Ramos (cell line): ENCODE data around the gene TMEM108.

Source experiments
- in situ Hi-C: fragments of 300-500 bp; cut with MboI; formaldehyde crosslinking; loops from one replicate; pipeline ENCODE4 v1.14.3; 2022; ENCODE audit warnings: low sequenced_read_pairs; ENCODE audit not compliant: unreplicated experiment

The TMEM108 gene

DNA sequence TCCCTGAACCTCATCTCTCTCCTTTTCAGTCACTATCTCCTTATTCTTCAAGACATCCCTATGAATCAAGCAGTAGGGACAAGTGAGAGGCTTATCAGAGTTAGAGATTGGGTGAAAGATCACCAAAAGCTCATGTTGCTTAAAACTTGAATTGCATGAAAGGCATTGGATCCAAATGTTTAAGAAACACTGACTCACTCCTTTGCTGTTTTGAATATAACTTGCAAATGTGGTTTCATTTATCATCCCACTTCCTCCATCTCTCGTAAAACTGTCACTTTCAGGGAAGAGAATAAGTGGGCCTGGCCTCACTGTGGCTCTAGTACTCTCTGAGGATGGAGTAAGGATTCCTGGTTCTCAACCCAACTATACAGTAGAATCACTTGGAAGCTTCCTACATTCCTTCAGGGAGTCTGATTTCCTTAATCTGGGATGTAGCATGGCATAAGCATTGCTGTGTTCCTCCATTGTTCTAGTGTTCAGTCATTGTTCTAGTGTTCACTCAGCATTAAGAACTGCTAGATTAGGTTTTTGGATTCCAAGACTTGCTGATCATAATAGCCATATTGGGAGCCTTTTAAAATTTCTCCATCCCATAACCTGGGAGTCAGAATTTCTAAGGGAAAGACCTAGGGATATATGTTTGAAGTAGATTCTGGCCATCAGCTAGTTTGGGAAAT lies 171.8 kb downstream of the TMEM108 start:
- in situ Hi-C loops, result no loop called here

- in situ Hi-C loops, result no loop called here
These were observed 172.5 kb downstream of the TMEM108 start for GRCh38 chr3:133210656-133211055.

GRCh38 chr3:133211449-133211848 lies 173.3 kb downstream of the TMEM108 start:
- in situ Hi-C loops, result no loop called here

DNA sequence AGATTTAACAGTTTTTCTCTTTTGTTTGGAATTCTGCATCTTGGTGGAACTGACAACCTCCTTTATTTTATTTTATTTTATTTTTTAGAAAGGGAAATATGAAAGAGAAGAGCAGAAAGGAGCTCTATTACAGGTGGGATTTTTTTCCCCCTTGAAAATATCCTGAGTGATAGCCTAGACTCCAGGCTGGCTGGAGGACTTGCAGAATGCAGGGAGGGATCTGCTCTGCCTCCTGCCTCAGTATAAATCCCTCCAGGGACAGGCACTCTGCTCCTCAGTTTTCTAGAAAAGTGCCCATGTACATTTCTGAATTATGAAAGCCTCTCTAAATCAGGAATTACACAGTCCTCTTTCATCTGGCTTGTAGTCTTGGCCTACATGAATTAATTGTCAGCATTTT lies 173.7 kb downstream of the TMEM108 start:
- in situ Hi-C loops, result no loop called here

GRCh38 chr3:133213937-133214336 lies 175.7 kb downstream of the TMEM108 start:
- in situ Hi-C loops, result no loop called here

- in situ Hi-C loops, result no loop called here
These were observed 189.6 kb downstream of the TMEM108 start for GRCh38 chr3:133227813-133228212.

- in situ Hi-C loops, result no loop called here
These were observed 192.0 kb downstream of the TMEM108 start for GRCh38 chr3:133230195-133230594.

GRCh38 chr3:133236901-133237300 lies 198.7 kb downstream of the TMEM108 start:
- in situ Hi-C loops, result no loop called here

GRCh38 chr3:133237380-133237779 lies 199.2 kb downstream of the TMEM108 start:
- in situ Hi-C loops, result no loop called here

- in situ Hi-C loops, result no loop called here
These were observed 199.8 kb downstream of the TMEM108 start for GRCh38 chr3:133238015-133238414.

DNA sequence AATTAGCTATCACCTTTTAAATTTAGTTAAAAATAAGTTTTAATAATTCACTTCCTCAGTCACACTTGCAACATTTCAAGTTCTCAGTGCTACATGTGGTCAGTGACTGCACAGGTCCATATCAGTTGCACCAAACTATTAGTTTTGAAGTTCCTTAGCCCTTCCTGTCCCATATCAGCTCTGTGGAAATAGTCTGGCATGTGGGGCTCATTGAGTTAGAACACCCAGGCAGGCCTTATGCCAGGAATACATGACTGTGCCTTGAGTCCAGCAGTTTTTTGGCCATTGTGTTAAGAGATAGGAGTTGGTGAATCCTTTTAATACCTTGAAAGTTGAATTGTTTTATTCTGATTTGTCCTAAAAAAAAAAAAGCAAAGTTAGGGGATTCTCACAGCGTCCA lies 207.9 kb downstream of the TMEM108 start:
- in situ Hi-C loops, result no loop called here

- in situ Hi-C loops, result no loop called here
These were observed 208.6 kb downstream of the TMEM108 start for GRCh38 chr3:133246773-133247172.

DNA sequence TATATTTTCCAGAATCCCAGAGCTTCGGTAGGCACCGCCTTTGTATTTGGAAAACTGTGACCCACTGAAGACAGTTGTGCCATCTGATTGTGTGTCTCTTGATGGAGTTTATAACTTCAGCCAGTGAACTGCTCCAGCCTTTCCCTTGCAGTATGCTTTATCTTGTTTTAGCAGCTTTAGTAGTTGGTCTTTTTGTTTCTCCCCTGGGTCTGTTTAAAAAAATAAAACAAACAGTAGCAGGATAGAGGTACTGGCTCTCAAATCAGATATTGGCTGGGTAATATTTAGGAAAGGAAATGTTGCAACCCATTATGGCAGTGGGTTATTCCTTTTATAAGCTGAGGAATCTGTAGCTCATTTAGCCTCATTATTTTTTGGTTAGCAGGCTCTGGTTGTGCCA lies 210.2 kb downstream of the TMEM108 start:
- in situ Hi-C loops, result no loop called here

GRCh38 chr3:133249490-133249889 lies 211.3 kb downstream of the TMEM108 start:
- in situ Hi-C loops, result no loop called here

- in situ Hi-C loops, result no loop called here
These were observed 216.0 kb downstream of the TMEM108 start for GRCh38 chr3:133254151-133254550.

- in situ Hi-C loops, result no loop called here
These were observed 216.5 kb downstream of the TMEM108 start for GRCh38 chr3:133254716-133255115.

DNA sequence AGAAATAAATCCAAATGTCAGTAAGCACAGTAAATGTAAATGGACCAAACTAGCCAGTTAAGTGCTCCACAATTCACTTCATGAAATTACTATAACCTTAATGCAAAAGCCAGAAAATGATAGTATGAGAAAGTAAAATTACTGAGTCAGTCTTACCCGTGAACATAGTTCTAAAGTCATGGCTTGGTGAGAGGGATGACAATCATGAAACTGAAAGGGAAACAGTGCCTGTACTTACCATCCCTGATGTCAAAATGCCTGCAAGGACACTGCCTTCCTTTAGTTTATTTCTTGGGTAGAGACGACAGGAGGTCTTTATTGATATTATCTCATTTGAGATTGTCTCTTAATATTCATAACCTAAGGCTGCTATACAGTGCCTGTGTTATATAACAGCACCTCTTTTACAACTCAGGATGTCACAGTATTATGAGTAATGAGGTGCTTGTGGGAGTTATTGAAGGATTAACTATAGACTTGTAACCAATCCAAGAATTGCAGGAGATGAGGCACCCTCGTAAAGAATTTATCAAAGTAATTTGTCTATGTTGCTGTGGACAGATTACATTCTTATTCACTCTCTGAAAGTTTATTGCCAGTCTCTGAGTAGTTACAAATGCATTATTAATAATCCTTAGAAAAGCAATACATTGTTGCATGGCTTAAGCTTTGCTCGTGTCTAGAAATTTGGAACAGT lies 218.7 kb downstream of the TMEM108 start:
- in situ Hi-C loops, result no loop called here

- in situ Hi-C loops, result no loop called here
These were observed 220.2 kb downstream of the TMEM108 start for GRCh38 chr3:133258358-133258757.

DNA sequence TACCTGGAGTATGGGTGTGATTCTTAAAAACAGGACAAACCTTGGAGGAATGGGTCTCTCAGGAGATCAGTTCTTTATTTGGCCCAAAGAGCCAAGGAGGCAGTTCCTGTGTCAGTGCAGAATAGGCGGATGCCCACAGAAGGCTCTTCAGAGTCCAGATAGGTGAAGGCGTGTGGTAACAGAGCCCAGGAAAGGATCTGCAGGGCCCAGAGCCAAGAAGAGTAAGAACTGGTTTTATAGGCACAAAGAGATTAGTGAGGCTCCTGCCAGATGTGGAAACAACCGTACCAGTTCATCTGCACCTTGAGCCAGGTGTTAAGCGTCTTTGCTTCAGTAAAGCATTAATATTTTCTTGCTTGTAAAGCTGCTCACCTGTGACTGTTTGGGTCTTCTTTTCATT lies 221.6 kb downstream of the TMEM108 start:
- in situ Hi-C loops, result no loop called here

- in situ Hi-C loops, result no loop called here
These were observed 224.1 kb downstream of the TMEM108 start for GRCh38 chr3:133262333-133262732.

DNA sequence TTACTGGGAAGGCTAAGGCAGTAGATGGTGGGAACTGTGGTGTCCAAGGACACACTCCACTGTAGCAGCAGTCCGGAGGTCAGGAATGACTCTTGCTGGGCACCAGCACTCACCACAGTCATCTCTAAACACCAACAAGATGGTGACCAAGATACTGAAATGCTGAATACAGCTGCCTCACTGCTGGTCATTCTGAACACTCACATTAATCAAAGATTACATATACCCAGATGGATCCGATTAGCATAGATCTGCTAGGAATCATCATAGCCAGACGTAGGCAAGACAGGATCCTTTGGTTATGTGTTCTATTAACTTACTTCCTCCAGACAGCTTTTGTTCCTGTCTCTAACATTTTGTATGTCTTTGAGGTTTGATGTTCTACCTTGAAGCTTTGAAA lies 226.7 kb downstream of the TMEM108 start:
- in situ Hi-C loops, result no loop called here

DNA sequence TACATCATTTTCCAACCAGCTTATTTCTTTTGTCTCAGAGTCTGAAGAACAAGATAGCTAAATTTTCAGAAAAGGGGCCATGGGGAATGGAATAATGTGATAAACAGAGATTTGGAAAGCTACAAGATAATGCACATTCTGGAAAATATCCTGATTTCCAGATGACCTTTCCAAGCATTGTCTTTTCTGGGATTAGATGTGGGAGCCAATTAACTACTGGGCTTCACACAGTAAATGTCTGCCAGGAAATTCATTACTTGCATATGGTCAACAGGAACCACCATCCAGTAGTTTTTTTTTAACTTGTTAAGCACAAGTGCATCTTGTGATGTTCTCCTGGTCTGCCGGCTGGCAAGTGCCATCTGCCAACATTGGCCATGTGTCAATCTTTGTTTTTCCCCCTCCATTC lies 230.5 kb downstream of the TMEM108 start:
- in situ Hi-C loops, result no loop called here
